B cell (primary cell): ENCODE data around the gene ACAP3. TPM values are rescaled to one million over a fixed set of nuclear protein-coding genes. Genes with fewer than 3 reads are reported as not detected.

Experiments
- ATAC-seq: fragments of 200-7000 bp; cut with Tn5 transposase; one replicate; pipeline ENCODE4 v1.10.0; 2021; ENCODE audit warnings: low read depth, mild to moderate bottlenecking, moderate number of reproducible peaks, moderate library complexity
- CTCF ChIA-PET: fragments of 350-600 bp; sonication (Branson Sonifier 250); formaldehyde crosslinking; loops from one replicate; lab custom pipeline; 2021; ENCODE audit warnings: antibody characterized with exemption, inconsistent platforms; lab: Charles Lee
- POLR2A ChIA-PET: fragments of 350-600 bp; sonication (Branson Sonifier 250); formaldehyde crosslinking; loops from one replicate; lab custom pipeline; 2021; ENCODE audit warnings: antibody characterized with exemption; lab: Charles Lee
- DNase-seq: peaks from one replicate; pipeline ENCODE4 v3.0.0; 2013
- H2AFZ ChIP-seq: 2 replicates; pipeline ENCODE4 v1.6.1; 2012; ENCODE audit warnings: mild to moderate bottlenecking, low read depth, low read length; ENCODE audit not compliant: insufficient read depth, poor library complexity, severe bottlenecking
- H3K27ac ChIP-seq, 2 donors: 1 replicate in 1 of 2; 2 replicates in 1 of 2; pipeline ENCODE4 v1.5.1; 2012 to 2013; ENCODE audit warnings: low read length in 2 of 2, mild to moderate bottlenecking in 2 of 2, moderate library complexity in 1 of 2
- H3K27me3 ChIP-seq, 4 experiments: fragments of 200-600 bp in 1 of 4; sonication (generic) in 1 of 4; replicated peaks in 1 of 4; 1 replicate in 2 of 4; 2 replicates in 2 of 4; pipeline versions ENCODE4 v1.6.1 to v1.7.0; 2013 to 2016; ENCODE audit warnings: low read length in 3 of 4, mild to moderate bottlenecking in 2 of 4, mixed read lengths in 1 of 4, moderate library complexity in 1 of 4; ENCODE audit not compliant: insufficient read depth in 4 of 4, control insufficient read depth in 3 of 4; ENCODE audit errors: control extremely low read depth in 1 of 4
- H3K36me3 ChIP-seq, 2 experiments: replicated peaks in 1 of 2; 1 replicate in 1 of 2; 2 replicates in 1 of 2; pipeline versions ENCODE4 v1.6.1 to v1.7.1; 2013; ENCODE audit warnings: low read length in 1 of 2; ENCODE audit not compliant: insufficient read depth in 2 of 2, control insufficient read depth in 1 of 2; ENCODE audit errors: control extremely low read depth in 1 of 2, extremely low read depth in 1 of 2
- H3K4me1 ChIP-seq, 2 donors: fragments of 200-600 bp in 1 of 2; sonication (generic) in 1 of 2; 1 replicate in 1 of 2; 2 replicates in 1 of 2; pipeline versions ENCODE4 v1.5.1 to v1.6.1; 2013 to 2017; ENCODE audit warnings: low read length in 2 of 2; ENCODE audit not compliant: control insufficient read depth in 2 of 2, insufficient read depth in 2 of 2
- H3K4me2 ChIP-seq: replicated peaks from 2 replicates; pipeline ENCODE3; 2012; ENCODE audit warnings: mild to moderate bottlenecking, low read depth, low read length; ENCODE audit not compliant: poor library complexity, severe bottlenecking
- H3K4me3 ChIP-seq, 5 experiments: fragments of 200-600 bp in 1 of 5; sonication (generic) in 1 of 5; 1 replicate in 3 of 5; 2 replicates in 2 of 5; pipeline versions ENCODE4 v1.5.1 to v1.7.0; 2011 to 2016; ENCODE audit warnings: low read length in 4 of 5, mild to moderate bottlenecking in 4 of 5, low read depth in 2 of 5, control low read depth in 1 of 5, moderate library complexity in 1 of 5; ENCODE audit not compliant: insufficient read depth in 1 of 5; ENCODE audit errors: control extremely low read depth in 1 of 5, extremely low read depth in 1 of 5
- H3K79me2 ChIP-seq: fragments of 200-600 bp; sonication (generic); one replicate; pipeline ENCODE4 v1.6.0; 2016; ENCODE audit warnings: low read length; ENCODE audit not compliant: control insufficient read depth, insufficient read depth
- H3K9ac ChIP-seq: fragments of 200-600 bp; sonication (generic); 2 replicates; pipeline ENCODE4 v1.6.1; 2017; ENCODE audit warnings: mild to moderate bottlenecking, low read length, moderate library complexity
- H3K9me3 ChIP-seq, 3 donors: one replicate each; pipeline versions ENCODE4 v1.6.1 to v1.7.1; 2013; ENCODE audit warnings: low read length in 2 of 3; ENCODE audit not compliant: control insufficient read depth in 2 of 3, insufficient read depth in 1 of 3; ENCODE audit errors: control extremely low read depth in 1 of 3
- H4K20me1 ChIP-seq: 2 replicates; pipeline ENCODE4 v1.6.0; 2012; ENCODE audit warnings: mild to moderate bottlenecking, low read length; ENCODE audit not compliant: insufficient read depth, control insufficient read depth, poor library complexity, severe bottlenecking
- H3K27ac Mint-ChIP-seq: one replicate; pipeline ENCODE4 v1.8.0; 2021; ENCODE audit warnings: mixed read lengths
- H3K27me3 Mint-ChIP-seq: one replicate; pipeline ENCODE4 v1.8.0; 2021; ENCODE audit warnings: mixed read lengths
- H3K4me1 Mint-ChIP-seq: one replicate; pipeline ENCODE4 v1.8.0; 2021; ENCODE audit warnings: mixed read lengths
- H3K4me3 Mint-ChIP-seq: one replicate; pipeline ENCODE4 v1.8.0; 2021; ENCODE audit warnings: mixed read lengths
- H3K9me3 Mint-ChIP-seq: one replicate; pipeline ENCODE4 v1.8.0; 2022; ENCODE audit warnings: mixed read lengths; ENCODE audit not compliant: insufficient read depth
- EZH2 ChIP-seq: IDR thresholded peaks from 2 replicates; pipeline ENCODE4 v1.6.1; 2012; ENCODE audit warnings: borderline replicate concordance, low read depth, mild to moderate bottlenecking, moderate library complexity, low read length; ENCODE audit not compliant: insufficient read depth, poor library complexity, severe bottlenecking
- WGBS: methylation state at CpG from one replicate; pipeline ENCODE4 v1.1.5; 2013; ENCODE audit warnings: missing lambda C conversion rate; ENCODE audit not compliant: insufficient coverage; 5-methylcytosine and 5-hydroxymethylcytosine counted together
- intact Hi-C: fragments of 100-400 bp; cut with micrococcal nuclease; formaldehyde crosslinking; loops from one replicate; pipeline ENCODE4 v1.10.0; 2022
- polyA plus RNA-seq: library from polyadenylated mRNA; depleted of rRNA; stranded (reverse); fragments of >200 nt; gene quantifications from 2 replicates; pipeline ENCODE4 v1.2.3, GENCODE V29; 2012
- total RNA-seq, 2 donors: library from RNA; stranded (reverse); fragments of 120-200 nt in 1 of 2; gene quantifications; 1 replicate in 1 of 2; 2 replicates in 1 of 2; pipeline versions ENCODE4 v1.2.3 to v1.2.4, GENCODE V29; 2013 to 2022
- TF ChIP-seq, protein P1 (sequence below): fragments of 200-600 bp; IDR thresholded peaks from one replicate; pipeline ENCODE4 v1.8.0; 2022; ENCODE audit warnings: antibody characterized with exemption, mild to moderate bottlenecking

ACAP3 gene
- total and polyA plus RNA-seq, 2 donors (not counting 1 experiment from before 2014, with no cell fraction given): 40.7 to 124 TPM

DNA sequence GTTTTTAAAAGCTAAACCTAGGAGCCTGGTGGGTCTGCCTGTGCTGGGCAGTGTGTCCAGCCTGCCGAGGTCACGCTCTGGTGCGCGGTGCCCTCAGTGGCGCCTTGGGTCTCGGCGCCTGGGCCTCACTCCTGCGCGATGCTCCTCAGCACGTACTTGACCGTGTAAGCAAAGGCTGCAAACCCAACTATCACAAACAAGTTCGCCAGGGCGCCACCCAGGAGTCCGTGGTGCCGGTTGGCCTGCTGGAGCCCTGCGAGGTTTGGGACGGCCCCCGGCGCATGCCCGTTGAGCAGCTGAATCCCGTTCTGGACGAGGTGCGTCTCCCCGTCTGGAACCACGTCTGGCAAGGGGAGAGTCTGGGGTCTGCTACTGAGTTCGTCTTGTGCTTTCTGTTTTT, 52.7 kb downstream of the ACAP3 start:
- CTCF ChIA-PET: interaction anchor here (1.6 kb wide), 1 partner anchor 133 kb away, joined by 5 read pairs; no protein-coding TSS in a partner anchor
- WGBS: 97% methylated on average over 21 of the region's 26 CpGs
- Histone ChIP-seq H3K4me2 (no peak overlapping the region), H3K4me3 (no peak overlapping the region), H3K9ac (no peak overlapping the region), H3K9me3 (no peaks in the 10 kb centered on the region), H3K79me2 (peaks cover 18% of the 10 kb centered on the region), H3K4me1 (peaks cover 10 to 13% of the 10 kb centered on the region in 2 donors), H2AFZ (no peak overlapping the region), H3K27ac (no peak overlapping the region), H3K36me3 (peaks cover 0 to 44% of the 10 kb centered on the region in 2 experiments), H3K27me3 (no peaks in the 10 kb centered on the region), H4K20me1 (peaks cover 25% of the 10 kb centered on the region)
- POLR2A ChIA-PET: no interaction called here
- DNase-seq (no peak), ATAC-seq (no peak)
- H3K4me3 Mint-ChIP-seq: no peak overlapping the region
- no peaks in the 10 kb centered on the region for H3K27me3 Mint-ChIP-seq
- H3K27ac Mint-ChIP-seq: no peak overlapping the region
- intact Hi-C loops: no loop called here
- no peak for TF ChIP-seq EZH2
- TF ChIP-seq, protein P1, sequence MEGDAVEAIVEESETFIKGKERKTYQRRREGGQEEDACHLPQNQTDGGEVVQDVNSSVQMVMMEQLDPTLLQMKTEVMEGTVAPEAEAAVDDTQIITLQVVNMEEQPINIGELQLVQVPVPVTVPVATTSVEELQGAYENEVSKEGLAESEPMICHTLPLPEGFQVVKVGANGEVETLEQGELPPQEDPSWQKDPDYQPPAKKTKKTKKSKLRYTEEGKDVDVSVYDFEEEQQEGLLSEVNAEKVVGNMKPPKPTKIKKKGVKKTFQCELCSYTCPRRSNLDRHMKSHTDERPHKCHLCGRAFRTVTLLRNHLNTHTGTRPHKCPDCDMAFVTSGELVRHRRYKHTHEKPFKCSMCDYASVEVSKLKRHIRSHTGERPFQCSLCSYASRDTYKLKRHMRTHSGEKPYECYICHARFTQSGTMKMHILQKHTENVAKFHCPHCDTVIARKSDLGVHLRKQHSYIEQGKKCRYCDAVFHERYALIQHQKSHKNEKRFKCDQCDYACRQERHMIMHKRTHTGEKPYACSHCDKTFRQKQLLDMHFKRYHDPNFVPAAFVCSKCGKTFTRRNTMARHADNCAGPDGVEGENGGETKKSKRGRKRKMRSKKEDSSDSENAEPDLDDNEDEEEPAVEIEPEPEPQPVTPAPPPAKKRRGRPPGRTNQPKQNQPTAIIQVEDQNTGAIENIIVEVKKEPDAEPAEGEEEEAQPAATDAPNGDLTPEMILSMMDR: no peak
- no peaks in the 10 kb centered on the region for H3K9me3 Mint-ChIP-seq
- H3K4me1 Mint-ChIP-seq: peaks cover 16% of the 10 kb centered on the region

DNA sequence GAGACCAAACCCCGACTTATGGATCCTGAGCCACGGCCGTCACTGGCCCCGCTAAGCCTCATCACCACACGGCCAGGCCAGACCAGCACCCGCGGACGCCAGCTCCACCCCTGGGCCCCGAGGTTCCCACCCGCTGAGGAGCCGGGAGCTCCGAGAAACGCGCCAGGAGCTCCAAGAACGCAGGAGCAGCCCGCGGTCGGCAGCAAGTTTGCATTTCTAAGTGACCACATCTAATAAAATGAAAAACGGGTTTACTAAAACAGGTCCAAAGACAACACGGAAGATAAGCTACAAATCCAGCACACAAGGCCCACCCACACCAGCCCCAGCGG, 53.1 kb downstream of the ACAP3 start:
- ATAC-seq: no peak
- Mint-ChIP-seq H3K9me3 (no peaks in the 10 kb centered on the region), H3K4me3 (no peak overlapping the region), H3K27me3 (no peaks in the 10 kb centered on the region), H3K4me1 (peaks cover 17% of the 10 kb centered on the region), H3K27ac (no peak overlapping the region)
- H3K4me3 ChIP-seq: no peak overlapping the region
- no peak overlapping the region for H3K4me2 ChIP-seq
- H3K9ac ChIP-seq: no peak overlapping the region
- 96% methylated on average over 21 of the region's 21 CpGs for WGBS
- H3K4me1 ChIP-seq: peaks cover 13 to 16% of the 10 kb centered on the region in 2 donors
- no peak for TF ChIP-seq EZH2
- TF ChIP-seq, protein P1: no peak
- no peaks in the 10 kb centered on the region for H3K9me3 ChIP-seq
- H2AFZ ChIP-seq: no peak overlapping the region
- peaks cover 21% of the 10 kb centered on the region for H4K20me1 ChIP-seq
- intact Hi-C loops: no loop called here
- ChIA-PET POLR2A (no interaction called here), CTCF (interaction anchor here (1.6 kb wide), 1 partner anchor 133 kb away, joined by 5 read pairs; no protein-coding TSS in a partner anchor)
- no peak for DNase-seq
- H3K79me2 ChIP-seq: peaks cover 14% of the 10 kb centered on the region
- H3K27me3 ChIP-seq: no peaks in the 10 kb centered on the region
- H3K27ac ChIP-seq: no peak overlapping the region
- peaks cover 0 to 40% of the 10 kb centered on the region in 2 experiments for H3K36me3 ChIP-seq
